SH-SY5Y (cell line): ENCODE results near the gene C10orf90.

Experiments used
- GATA2 ChIP-seq: IDR thresholded peaks from 2 replicates; pipeline ENCODE4 v1.6.1; 2011; ENCODE audit warnings: mild to moderate bottlenecking, low read depth, low read length
- GATA3 ChIP-seq: IDR thresholded peaks from 2 replicates; pipeline ENCODE4 v1.6.1; 2011; ENCODE audit warnings: low read depth, mild to moderate bottlenecking, low read length, moderate library complexity

DNA sequence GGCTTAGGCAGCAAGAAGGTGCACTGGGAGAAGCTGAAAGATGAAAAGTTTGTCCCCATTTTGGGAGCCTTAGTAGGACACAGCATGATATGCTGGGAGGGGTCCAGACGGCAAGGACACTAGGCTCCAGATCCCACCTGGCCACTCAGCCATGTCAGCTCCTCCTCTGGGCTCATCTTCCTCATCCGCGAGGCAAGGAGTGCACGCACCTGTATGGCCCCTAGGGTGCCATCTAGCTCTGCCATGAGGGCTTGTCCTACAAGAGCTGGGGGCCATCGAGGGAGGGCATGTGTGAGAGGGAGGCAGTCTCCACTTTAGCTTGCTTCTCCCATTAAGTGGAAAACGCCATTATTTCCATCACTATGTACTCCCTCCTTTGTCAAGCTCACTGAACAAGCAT, 146.0 kb downstream of the C10orf90 start:
- TF ChIP-seq GATA2 (no peak), GATA3 (no peak)
